Muscle layer of duodenum (tissue), 2 donors: ENCODE data around the gene APLF.

Experiments used
- H3K27ac ChIP-seq: one replicate; pipeline ENCODE4 v1.7.0; 2013; ENCODE audit warnings: mild to moderate bottlenecking, low read length
- H3K27me3 ChIP-seq: one replicate; pipeline ENCODE4 v1.7.0; 2013; ENCODE audit warnings: low read depth, mild to moderate bottlenecking, control low read depth, low read length
- H3K36me3 ChIP-seq, 2 donors: one replicate each; pipeline ENCODE4 v1.7.0; 2013; ENCODE audit warnings: low read length in 2 of 2, control low read depth in 1 of 2, mild to moderate bottlenecking in 1 of 2; ENCODE audit not compliant: insufficient read depth in 2 of 2, control insufficient read depth in 1 of 2
- H3K4me1 ChIP-seq, 2 donors: one replicate each; pipeline ENCODE4 v1.7.0; 2013; ENCODE audit warnings: low read length in 2 of 2, mild to moderate bottlenecking in 2 of 2, control low read depth in 1 of 2, moderate library complexity in 1 of 2; ENCODE audit not compliant: insufficient read depth in 2 of 2, control insufficient read depth in 1 of 2
- H3K4me3 ChIP-seq, 2 donors: one replicate each; pipeline ENCODE4 v1.7.0; 2013; ENCODE audit warnings: low read length in 2 of 2, low read depth in 1 of 2, mild to moderate bottlenecking in 1 of 2
- H3K9me3 ChIP-seq, 2 donors: one replicate each; pipeline ENCODE4 v1.7.0; 2013; ENCODE audit warnings: low read length in 2 of 2, control low read depth in 1 of 2, mild to moderate bottlenecking in 1 of 2; ENCODE audit not compliant: control insufficient read depth in 1 of 2
- donor health status: healthy.

APLF gene

GRCh38 chr2:68465081-68465916, 2.1 kb upstream of the APLF start:
- H3K36me3 ChIP-seq: peaks cover 0 to 6% of the 10 kb centered on the region in 2 donors
- H3K4me1 ChIP-seq: peaks cover 0 to 16% of the 10 kb centered on the region in 2 donors
- H3K9me3 ChIP-seq: no peaks in the 10 kb centered on the region
- no peak overlapping the region for H3K4me3 ChIP-seq
- H3K27me3 ChIP-seq: no peaks in the 10 kb centered on the region
- no peak overlapping the region for H3K27ac ChIP-seq

- Histone ChIP-seq H3K4me3 (peak overlapping the region; percentile 92 to 93), H3K27me3 (no peaks in the 10 kb centered on the region), H3K4me1 (peaks cover 0 to 16% of the 10 kb centered on the region in 2 donors), H3K9me3 (no peaks in the 10 kb centered on the region), H3K27ac (peak overlapping the region; percentile 82), H3K36me3 (peaks cover 0 to 6% of the 10 kb centered on the region in 2 donors)
These were observed 1.0 kb upstream of the APLF start for GRCh38 chr2:68466361-68466777.

- peaks cover 0 to 16% of the 10 kb centered on the region in 2 donors for H3K4me1 ChIP-seq
- peak overlapping the region; percentile 92 to 93 for H3K4me3 ChIP-seq
- H3K27me3 ChIP-seq: no peaks in the 10 kb centered on the region
- peak overlapping the region; percentile 82 for H3K27ac ChIP-seq
- H3K36me3 ChIP-seq: peaks cover 0 to 6% of the 10 kb centered on the region in 2 donors
- H3K9me3 ChIP-seq: no peaks in the 10 kb centered on the region
These were observed 658 bp upstream of the APLF start for GRCh38 chr2:68466778-68467076.

- peak overlapping the region in 1 of 2 donors; percentile 72 for H3K4me3 ChIP-seq
- H3K9me3 ChIP-seq: no peaks in the 10 kb centered on the region
These were observed 1.4 kb downstream of the APLF start for GRCh38 chr2:68468801-68469200.

GRCh38 chr2:68469935-68470334, 2.5 kb downstream of the APLF start:
- Histone ChIP-seq H3K4me3 (no peak overlapping the region), H3K27ac (no peak overlapping the region), H3K36me3 (peaks cover 0 to 6% of the 10 kb centered on the region in 2 donors), H3K4me1 (peaks cover 0 to 12% of the 10 kb centered on the region in 2 donors), H3K9me3 (no peaks in the 10 kb centered on the region), H3K27me3 (no peaks in the 10 kb centered on the region)

More at GRCh38 chr2:68468801-68469200, 1.4 kb downstream of the APLF start:
- peaks cover 0 to 12% of the 10 kb centered on the region in 2 donors for H3K4me1 ChIP-seq
- H3K27ac ChIP-seq: no peak overlapping the region
- H3K27me3 ChIP-seq: no peaks in the 10 kb centered on the region
- H3K36me3 ChIP-seq: peaks cover 0 to 6% of the 10 kb centered on the region in 2 donors

GRCh38 chr2:68471385-68471784, 4.0 kb downstream of the APLF start:
- peaks cover 0 to 7% of the 10 kb centered on the region in 2 donors for H3K4me1 ChIP-seq
- no peaks in the 10 kb centered on the region for H3K27me3 ChIP-seq
- H3K27ac ChIP-seq: no peak overlapping the region
- peaks cover 0 to 6% of the 10 kb centered on the region in 2 donors for H3K36me3 ChIP-seq
- H3K4me3 ChIP-seq: no peak overlapping the region
- no peaks in the 10 kb centered on the region for H3K9me3 ChIP-seq

- Histone ChIP-seq H3K4me1 (peaks cover 0 to 6% of the 10 kb centered on the region in 2 donors), H3K36me3 (no peaks in the 10 kb centered on the region), H3K27ac (no peak overlapping the region), H3K27me3 (no peaks in the 10 kb centered on the region), H3K9me3 (no peaks in the 10 kb centered on the region), H3K4me3 (no peak overlapping the region)
These were observed 5.5 kb downstream of the APLF start for GRCh38 chr2:68472796-68473414.

GRCh38 chr2:68475110-68475509, 7.7 kb downstream of the APLF start:
- no peak overlapping the region for H3K4me3 ChIP-seq
- H3K4me1 ChIP-seq: no peaks in the 10 kb centered on the region
- no peaks in the 10 kb centered on the region for H3K27me3 ChIP-seq
- H3K27ac ChIP-seq: no peak overlapping the region
- no peaks in the 10 kb centered on the region for H3K36me3 ChIP-seq
- no peaks in the 10 kb centered on the region for H3K9me3 ChIP-seq

- Histone ChIP-seq H3K27ac (no peak overlapping the region), H3K27me3 (no peaks in the 10 kb centered on the region), H3K4me3 (no peak overlapping the region)
These were observed 8.2 kb downstream of the APLF start for GRCh38 chr2:68475576-68475975.

GRCh38 chr2:68476454-68476853, 9.1 kb downstream of the APLF start:
- H3K4me1 ChIP-seq: no peaks in the 10 kb centered on the region
- H3K27me3 ChIP-seq: no peaks in the 10 kb centered on the region
- H3K9me3 ChIP-seq: no peaks in the 10 kb centered on the region
- no peak overlapping the region for H3K4me3 ChIP-seq
- H3K27ac ChIP-seq: no peak overlapping the region
- H3K36me3 ChIP-seq: no peaks in the 10 kb centered on the region

More at GRCh38 chr2:68475576-68475975, 8.2 kb downstream of the APLF start:
- Histone ChIP-seq H3K9me3 (no peaks in the 10 kb centered on the region), H3K4me1 (no peaks in the 10 kb centered on the region), H3K36me3 (no peaks in the 10 kb centered on the region)

GRCh38 chr2:68478688-68479087, 11.3 kb downstream of the APLF start:
- no peaks in the 10 kb centered on the region for H3K36me3 ChIP-seq
- no peaks in the 10 kb centered on the region for H3K9me3 ChIP-seq
- H3K27ac ChIP-seq: no peak overlapping the region
- no peaks in the 10 kb centered on the region for H3K4me1 ChIP-seq
- H3K4me3 ChIP-seq: no peak overlapping the region
- H3K27me3 ChIP-seq: no peaks in the 10 kb centered on the region
